ENCODE data around the gene NFATC2. TPM values are rescaled to one million over a fixed set of nuclear protein-coding genes. Genes with fewer than 3 reads are reported as not detected.

Gene NFATC2
- total RNA-seq, 1 experiment from 2014 or later = 5.0 TPM

- TF ChIP-seq RAD21 (IDR thresholded peaks at IDR 0.05; ENCODE audit: low read depth) = no peak
- no peak for TF ChIP-seq ATF3 (IDR thresholded peaks at IDR 0.05)
- TF ChIP-seq MAX (IDR thresholded peaks at IDR 0.05) = no peak
- no peaks in the 10 kb centered on the region for H3K9me2 ChIP-seq (ENCODE audit: insufficient read depth)
- intact Hi-C loops (cut with micrococcal nuclease) = no loop called here
- peak overlapping the region; percentile 97 for H3K4me2 ChIP-seq (ENCODE audit: low read length)
- peaks cover 30% of the 10 kb centered on the region; the same call in 1 of the 2 replicates for H3K27me3 ChIP-seq (ENCODE audit: insufficient read depth, low read length)
- no peak for DNase-seq (ENCODE audit: low read depth, low spot score)
- H3K27ac ChIP-seq (ENCODE audit: low read depth, low read length) = no peak overlapping the region
- no peaks in the 10 kb centered on the region for H3K79me2 ChIP-seq (ENCODE audit: insufficient read depth, low read length)
- peaks cover 17 to 36% of the 10 kb centered on the region in 2 experiments for H3K4me1 ChIP-seq (ENCODE audit: control insufficient read depth in 1 of 2, insufficient read depth in 2 of 2, low read length in 2 of 2)
- H4K20me1 ChIP-seq (ENCODE audit: insufficient read depth) = no peaks in the 10 kb centered on the region
- ChIA-PET CTCF (interaction anchor here (2.4 kb wide), 1 partner anchor 176 kb away, joined by 10 read pairs; no protein-coding TSS in a partner anchor), RAD21 (ENCODE audit: low non-redundant PET in 1 of 2, low total read pairs in 2 of 2, uncharacterized antibody in 2 of 2, unreplicated experiment in 2 of 2) (no interaction called here), POLR2A (interaction anchor here (1.3 kb wide), 1 partner anchor 8 kb away, joined by 3 read pairs; no protein-coding TSS in a partner anchor)
- H3K9me3 ChIP-seq (ENCODE audit: control insufficient read depth in 1 of 2, insufficient read depth in 1 of 2, low read depth in 1 of 2, low read length in 2 of 2) = no peaks in the 10 kb centered on the region
- peak overlapping the region; percentile 1 for H2AFZ ChIP-seq (ENCODE audit: low read depth, low read length, poor library complexity, severe bottlenecking)
- no peak for ATAC-seq
- H3K9ac ChIP-seq (ENCODE audit: low read length) = peak overlapping the region; percentile 43
- BruUV-seq (replicated peaks) = no TSS peak
- H3K4me3 ChIP-seq (replicated peaks in 1 of 2; ENCODE audit: low read depth in 1 of 2, low read length in 2 of 2) = peak overlapping the region; percentile 48 to 60
- H3K36me3 ChIP-seq (ENCODE audit: control insufficient read depth in 1 of 2, insufficient read depth in 2 of 2, low read length in 2 of 2) = no peaks in the 10 kb centered on the region
Observed at GRCh38 chr20:51562027-51562331, 19.5 kb upstream of the NFATC2 start.

- BruUV-seq (replicated peaks) = no TSS peak
Observed at GRCh38 chr20:51560550-51561307, 18.2 kb upstream of the NFATC2 start.

More at GRCh38 chr20:51560550-51561307, 18.2 kb upstream of the NFATC2 start:
- ChIA-PET RAD21 (ENCODE audit: low non-redundant PET in 1 of 2, low total read pairs in 2 of 2, uncharacterized antibody in 2 of 2, unreplicated experiment in 2 of 2) (no interaction called here), CTCF (no interaction called here), POLR2A (no interaction called here)
- Histone ChIP-seq H3K27me3 (ENCODE audit: insufficient read depth, low read length) (peaks cover 30% of the 10 kb centered on the region; the same call in 1 of the 2 replicates), H4K20me1 (ENCODE audit: insufficient read depth) (no peaks in the 10 kb centered on the region), H3K79me2 (ENCODE audit: insufficient read depth, low read length) (no peaks in the 10 kb centered on the region), H3K9ac (ENCODE audit: low read length) (no peak overlapping the region), H3K36me3 (ENCODE audit: control insufficient read depth in 1 of 2, insufficient read depth in 2 of 2, low read length in 2 of 2) (no peaks in the 10 kb centered on the region), H3K4me3 (replicated peaks in 1 of 2; ENCODE audit: low read depth in 1 of 2, low read length in 2 of 2) (no peak overlapping the region), H3K9me2 (ENCODE audit: insufficient read depth) (no peaks in the 10 kb centered on the region), H3K27ac (ENCODE audit: low read depth, low read length) (no peak overlapping the region), H3K9me3 (ENCODE audit: control insufficient read depth in 1 of 2, insufficient read depth in 1 of 2, low read depth in 1 of 2, low read length in 2 of 2) (no peaks in the 10 kb centered on the region), H3K4me2 (ENCODE audit: low read length) (0 out of 2 replicates have a peak overlapping the region, but pooled peaks have one; percentile 6), H2AFZ (ENCODE audit: low read depth, low read length, poor library complexity, severe bottlenecking) (no peak overlapping the region), H3K4me1 (ENCODE audit: control insufficient read depth in 1 of 2, insufficient read depth in 2 of 2, low read length in 2 of 2) (peaks cover 17 to 36% of the 10 kb centered on the region in 2 experiments)
- no peak for ATAC-seq
- no peak for TF ChIP-seq YY1 (IDR thresholded peaks at IDR 0.05; ENCODE audit: extremely low read depth, insufficient replicate concordance, low read depth, low read length)
- TF ChIP-seq ZNF274 (IDR thresholded peaks at IDR 0.05; ENCODE audit: low read depth, low read length) = no peak
- no peak for DNase-seq (ENCODE audit: low read depth, low spot score)
- intact Hi-C loops (cut with micrococcal nuclease) = no loop called here

Data from HCT116 (cell line).